ENCODE data around the gene MRPL28. TPM values are rescaled to one million over a fixed set of nuclear protein-coding genes. Genes with fewer than 3 reads are reported as not detected.
"Not testable (repeated sequence)": the region's sequence is repeated elsewhere in the genome, so short reads cannot be mapped to it uniquely, and the experiment has no call there.

The MRPL28 gene
- total RNA-seq, 2 donors from 2014 or later: 83.4 to 84.3 TPM

DNA sequence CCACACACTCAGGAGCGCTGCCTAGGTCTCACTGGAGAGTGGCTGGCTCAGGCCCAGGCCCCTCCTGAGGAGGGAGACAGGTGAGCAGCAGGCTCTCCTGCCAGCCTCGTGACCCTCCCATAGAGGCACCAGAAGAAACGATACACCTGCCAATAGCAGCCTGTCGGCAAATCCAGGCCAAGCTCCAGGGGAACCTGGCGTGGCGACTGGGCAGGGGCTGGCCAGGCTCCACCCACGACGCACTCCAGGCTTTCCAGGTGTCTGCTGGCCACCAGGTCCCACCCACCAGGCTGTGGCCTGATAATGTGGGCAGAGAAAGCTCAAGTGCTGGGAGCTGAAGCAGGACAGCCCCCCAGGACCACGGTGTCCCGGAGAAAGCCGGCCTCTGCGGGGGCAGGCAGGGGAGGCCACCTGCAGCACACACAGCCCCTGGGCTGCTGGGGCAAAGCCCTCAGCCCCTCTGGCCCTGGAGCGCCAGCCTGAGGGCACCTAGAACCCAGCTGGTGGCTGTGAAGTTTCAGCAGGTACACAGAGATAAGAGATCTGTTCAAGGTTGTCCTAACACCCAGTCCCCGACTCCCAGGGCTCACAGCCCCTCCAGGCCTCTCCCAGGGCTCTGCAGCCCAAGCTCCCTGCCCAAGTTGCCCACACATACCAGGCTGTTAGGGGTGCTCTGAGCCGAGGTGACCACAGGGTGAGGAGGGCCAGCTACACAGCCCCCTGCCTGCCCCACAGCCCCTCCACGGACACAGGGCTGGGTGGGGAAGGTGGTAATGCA, 9.0 kb upstream of the MRPL28 start:
- intact Hi-C loops (cut with DNase I): no loop called here
- peak; percentile 86 for DNase-seq (ENCODE audit: low spot score)
- Histone ChIP-seq H3K4me1 (replicated peaks) (peaks cover 14% of the 10 kb centered on the region), H3K27me3 (replicated peaks; ENCODE audit: insufficient read depth) (no peaks in the 10 kb centered on the region), H3K36me3 (peaks cover 6 to 8% of the 10 kb centered on the region in 2 donors), H3K4me3 (no peak overlapping the region), H3K9me3 (no peaks in the 10 kb centered on the region), H3K27ac (peak overlapping the region; percentile 50 to 89)
- 38% methylated on average over 14 of the region's 16 CpGs for WGBS
- peak; percentile 93 for TF ChIP-seq POLR2AphosphoS5 (IDR thresholded peaks at IDR 0.05)
- TF ChIP-seq POLR2A (IDR thresholded peaks at IDR 0.05): no peak
- TF ChIP-seq CTCF (IDR thresholded peaks at IDR 0.05): peak in 1 of 4 experiments; percentile 11

GRCh38 chr16:378821-379182, 8.5 kb upstream of the MRPL28 start:
- TF ChIP-seq POLR2AphosphoS5 (IDR thresholded peaks at IDR 0.05): no peak
- TF ChIP-seq POLR2A (IDR thresholded peaks at IDR 0.05): no peak
- TF ChIP-seq CTCF (IDR thresholded peaks at IDR 0.05): no peak
- no peak for DNase-seq (ENCODE audit: low spot score)
- Histone ChIP-seq H3K9me3 (no peaks in the 10 kb centered on the region), H3K4me1 (replicated peaks) (peaks cover 14% of the 10 kb centered on the region), H3K27ac (peak overlapping the region; percentile 50 to 59), H3K4me3 (no peak overlapping the region), H3K27me3 (replicated peaks; ENCODE audit: insufficient read depth) (no peaks in the 10 kb centered on the region), H3K36me3 (peaks cover 6 to 8% of the 10 kb centered on the region in 2 donors)
- intact Hi-C loops (cut with DNase I): no loop called here
- WGBS: 75% methylated on average over 14 of the region's 14 CpGs

GRCh38 chr16:378113-378820, 7.9 kb upstream of the MRPL28 start:
- DNase-seq (ENCODE audit: low spot score); H3K36me3 ChIP-seq; intact Hi-C loops (cut with DNase I); H3K27me3 ChIP-seq (replicated peaks; ENCODE audit: insufficient read depth); H3K4me3 ChIP-seq; H3K9me3 ChIP-seq: not testable (repeated sequence)
- WGBS: 90% methylated on average over 36 of the region's 36 CpGs
- Histone ChIP-seq H3K27ac (peak overlapping the region in 1 of 2 donors; percentile 59), H3K4me1 (replicated peaks) (peaks cover 14% of the 10 kb centered on the region)

GRCh38 chr16:377419-377951, 7.1 kb upstream of the MRPL28 start:
- no peak for DNase-seq (ENCODE audit: low spot score)
- Histone ChIP-seq H3K4me1 (replicated peaks) (peaks cover 14% of the 10 kb centered on the region), H3K36me3 (peaks cover 6 to 8% of the 10 kb centered on the region in 2 donors), H3K4me3 (no peak overlapping the region), H3K27me3 (replicated peaks; ENCODE audit: insufficient read depth) (no peaks in the 10 kb centered on the region), H3K27ac (no peak overlapping the region), H3K9me3 (no peaks in the 10 kb centered on the region)
- TF ChIP-seq POLR2A (IDR thresholded peaks at IDR 0.05) (no peak), CTCF (IDR thresholded peaks at IDR 0.05) (no peak), POLR2AphosphoS5 (IDR thresholded peaks at IDR 0.05) (no peak)
- 93% methylated on average over 42 of the region's 42 CpGs for WGBS
- intact Hi-C loops (cut with DNase I): no loop called here

DNA sequence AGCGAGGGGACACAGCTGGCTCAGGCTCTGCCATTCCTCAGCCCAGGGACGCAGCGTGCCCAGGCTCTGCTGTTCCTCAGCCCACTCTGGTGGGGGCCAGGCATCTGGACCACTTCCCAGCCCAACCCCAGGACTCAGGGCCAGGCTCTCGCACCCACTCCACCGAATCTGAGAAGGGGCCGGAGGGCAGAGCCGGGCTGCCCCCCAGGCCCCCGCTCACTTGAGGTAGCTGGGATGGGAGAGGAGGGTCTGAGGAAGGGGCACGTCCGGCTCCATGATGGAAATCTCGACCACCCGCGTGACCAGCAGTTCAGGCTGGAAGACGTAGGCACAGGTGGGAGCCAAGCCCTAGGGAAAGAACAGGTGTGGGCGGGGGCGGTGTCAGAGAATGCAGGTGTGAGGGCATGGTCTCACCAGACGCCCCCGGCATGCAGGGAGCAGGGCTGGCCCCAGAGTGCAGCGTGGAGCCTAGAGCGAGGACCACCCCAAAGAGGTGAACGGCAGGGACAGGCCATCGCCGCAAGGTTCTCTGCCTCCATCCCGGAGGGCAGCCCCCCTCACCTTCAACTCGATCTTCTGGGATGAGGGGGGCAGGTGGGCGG, 6.6 kb upstream of the MRPL28 start:
- H3K27ac ChIP-seq: no peak overlapping the region
- no peaks in the 10 kb centered on the region for H3K9me3 ChIP-seq
- 92% methylated on average over 24 of the region's 26 CpGs for WGBS
- no peak for TF ChIP-seq CTCF (IDR thresholded peaks at IDR 0.05)
- TF ChIP-seq POLR2AphosphoS5 (IDR thresholded peaks at IDR 0.05): no peak
- TF ChIP-seq POLR2A (IDR thresholded peaks at IDR 0.05): no peak
- intact Hi-C loops (cut with DNase I): no loop called here
- peaks cover 6 to 12% of the 10 kb centered on the region in 2 donors for H3K36me3 ChIP-seq
- H3K27me3 ChIP-seq (replicated peaks; ENCODE audit: insufficient read depth): no peaks in the 10 kb centered on the region
- no peak for DNase-seq (ENCODE audit: low spot score)
- peaks cover 14% of the 10 kb centered on the region for H3K4me1 ChIP-seq (replicated peaks)
- H3K4me3 ChIP-seq: no peak overlapping the region

Data from prostate gland (tissue), 2 donors.